A549 treated with ZK216348 at 1 μM for 4 hours (cell line): Measurements from ENCODE around the gene MRGPRD. TPM values are rescaled to one million over a fixed set of nuclear protein-coding genes. Genes with fewer than 3 reads are reported as not detected.

Experiments used
- total RNA-seq: library from RNA; stranded (reverse); fragments of 200-300 nt; extraction: Qiagen RNA extraction; gene quantifications from 5 replicates; pipeline ENCODE4 v1.2.3, GENCODE V29; 2022; ENCODE audit warnings: low read depth

Gene MRGPRD, protein sequence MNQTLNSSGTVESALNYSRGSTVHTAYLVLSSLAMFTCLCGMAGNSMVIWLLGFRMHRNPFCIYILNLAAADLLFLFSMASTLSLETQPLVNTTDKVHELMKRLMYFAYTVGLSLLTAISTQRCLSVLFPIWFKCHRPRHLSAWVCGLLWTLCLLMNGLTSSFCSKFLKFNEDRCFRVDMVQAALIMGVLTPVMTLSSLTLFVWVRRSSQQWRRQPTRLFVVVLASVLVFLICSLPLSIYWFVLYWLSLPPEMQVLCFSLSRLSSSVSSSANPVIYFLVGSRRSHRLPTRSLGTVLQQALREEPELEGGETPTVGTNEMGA
- total RNA-seq = not detected in 5 replicates

DNA sequence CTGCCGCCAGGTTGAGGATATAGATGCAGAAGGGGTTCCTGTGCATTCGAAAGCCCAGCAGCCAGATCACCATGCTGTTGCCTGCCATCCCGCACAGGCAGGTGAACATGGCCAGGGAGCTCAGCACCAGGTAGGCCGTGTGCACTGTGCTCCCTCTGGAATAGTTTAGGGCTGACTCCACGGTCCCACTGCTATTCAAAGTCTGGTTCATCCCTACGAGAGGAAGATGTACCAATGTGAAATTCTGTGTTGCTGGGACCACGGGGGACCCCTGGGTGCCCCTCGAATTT, at the start of gene MRGPRD:
TSS of gene MRGPRD (minus strand) at position 211 of the 290 bp plus-strand sequence. CDS start at position 211, 0 bp downstream.

DNA sequence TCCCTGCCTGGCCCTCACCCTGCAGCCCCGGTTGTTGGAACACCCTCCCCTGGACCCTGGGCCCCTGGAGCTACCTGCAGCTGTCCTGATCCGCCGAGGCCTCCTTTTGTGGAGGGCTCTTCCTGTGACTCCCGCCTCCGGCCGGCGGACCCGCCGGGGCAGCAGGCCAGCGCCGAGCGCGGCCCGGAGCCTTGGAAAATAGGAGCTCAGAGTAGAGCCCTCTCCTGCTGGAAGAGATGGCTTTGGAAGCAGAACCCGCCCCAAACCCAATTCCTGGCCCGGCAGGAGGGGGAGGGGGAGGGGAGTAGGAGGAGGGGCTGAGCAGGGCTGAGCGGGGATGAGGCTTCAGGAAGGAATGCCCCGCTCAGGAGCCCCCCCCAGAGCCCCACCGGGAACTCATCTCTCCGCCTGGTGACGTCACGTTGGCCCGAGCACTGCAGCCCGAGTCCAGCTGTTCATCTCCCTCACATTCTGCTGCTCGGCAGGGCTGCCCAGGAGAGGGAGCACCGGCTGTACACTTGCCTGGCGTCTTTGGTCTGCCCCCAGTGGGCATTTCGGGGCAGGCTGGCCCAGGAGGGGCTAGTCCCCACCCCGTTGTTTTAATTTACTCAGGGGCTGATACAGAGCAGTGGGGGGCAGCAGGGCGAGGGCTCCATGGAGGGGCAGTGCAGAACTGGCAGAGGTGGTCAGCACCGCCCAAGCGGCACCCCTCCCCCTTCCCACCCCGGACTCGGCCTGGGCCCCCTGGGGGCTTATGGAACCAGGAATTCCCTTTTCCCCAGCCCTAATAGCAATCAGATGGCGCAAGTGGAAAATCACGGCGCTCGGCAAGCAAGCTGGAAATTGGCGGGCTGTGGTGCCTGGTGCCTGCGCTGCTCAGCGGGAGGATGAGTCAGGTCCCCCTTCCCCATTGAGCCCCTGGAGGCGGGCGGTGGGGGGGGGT, 32.5 kb upstream of the MRGPRD start, which contains the start of gene MRGPRF:
TSS of gene MRGPRF (minus strand) at position 238 of the 943 bp plus-strand sequence. CDS start 3,345 bp downstream, outside the sequence.

Other genes starting within 250 kb of the MRGPRD start
- gene TESMIN, start 229.5 kb downstream of the MRGPRD start, total RNA-seq = 2.8 to 7.3 TPM (median 5.1 TPM) in 5 replicates
- 26.9 to 34.0 TPM (median 30.6 TPM) in 5 replicates for gene CPT1A, start 139.1 kb downstream of the MRGPRD start, total RNA-seq
- gene MRPL21, start 77.2 kb downstream of the MRGPRD start, total RNA-seq = 108 to 148 TPM (median 131 TPM) in 5 replicates
- gene IGHMBP2, start 77.1 kb downstream of the MRGPRD start, total RNA-seq = 15.2 to 17.2 TPM (median 15.5 TPM) in 5 replicates
- gene MRGPRF, start 32.3 kb upstream of the MRGPRD start, total RNA-seq = 0.06 to 0.09 TPM in 2 of 5 replicates, not detected in the others
- gene TPCN2, start 67.9 kb upstream of the MRGPRD start, total RNA-seq = 8.1 to 15.0 TPM (median 12.8 TPM) in 5 replicates
- gene SMIM38, start 174.9 kb upstream of the MRGPRD start, total RNA-seq = 0.09 to 0.16 TPM in 2 of 5 replicates, not detected in the others